NCI-H510A (cell line): Measurements from ENCODE around the gene ARHGEF38.
"Not testable (repeated sequence)": the region's sequence is repeated elsewhere in the genome, so short reads cannot be mapped to it uniquely, and the experiment has no call there.

Experiments used
- DNase-seq: peaks from one replicate; lab custom pipeline; 2025; lab: John Stamatoyannopoulos, UW

ARHGEF38 gene

GRCh38 chr4:105560421-105560848, 8.0 kb downstream of the ARHGEF38 start:
- no peak for DNase-seq

- DNase-seq, result no peak
These were observed 10.9 kb downstream of the ARHGEF38 start for GRCh38 chr4:105563352-105563751.

- no peak for DNase-seq
These were observed 16.2 kb downstream of the ARHGEF38 start for GRCh38 chr4:105568584-105568983.

- DNase-seq, result no peak
These were observed 16.8 kb downstream of the ARHGEF38 start for GRCh38 chr4:105569057-105569865.

- DNase-seq, result no peak
These were observed 17.4 kb downstream of the ARHGEF38 start for GRCh38 chr4:105569866-105570236.

- DNase-seq, result no peak
These were observed 19.9 kb downstream of the ARHGEF38 start for GRCh38 chr4:105572296-105572695.

- DNase-seq, result no peak
These were observed 34.4 kb downstream of the ARHGEF38 start for GRCh38 chr4:105586638-105587328.

GRCh38 chr4:105587841-105588240, 35.4 kb downstream of the ARHGEF38 start:
- DNase-seq, result no peak

GRCh38 chr4:105588252-105588651, 35.8 kb downstream of the ARHGEF38 start:
- no peak for DNase-seq

GRCh38 chr4:105591573-105591972, 39.2 kb downstream of the ARHGEF38 start:
- no peak for DNase-seq

- no peak for DNase-seq
These were observed 41.9 kb downstream of the ARHGEF38 start for GRCh38 chr4:105594099-105595010.

GRCh38 chr4:105596684-105597083, 44.3 kb downstream of the ARHGEF38 start:
- no peak for DNase-seq

GRCh38 chr4:105598052-105598451, 45.6 kb downstream of the ARHGEF38 start:
- no peak for DNase-seq

GRCh38 chr4:105598787-105599186, 46.4 kb downstream of the ARHGEF38 start:
- DNase-seq, result no peak

GRCh38 chr4:105599482-105599881, 47.1 kb downstream of the ARHGEF38 start:
- no peak for DNase-seq

- DNase-seq, result no peak
These were observed 47.7 kb downstream of the ARHGEF38 start for GRCh38 chr4:105599932-105600655.

- no peak for DNase-seq
These were observed 48.5 kb downstream of the ARHGEF38 start for GRCh38 chr4:105600951-105601350.

- DNase-seq, result no peak
These were observed 49.0 kb downstream of the ARHGEF38 start for GRCh38 chr4:105601406-105601805.

GRCh38 chr4:105603158-105603557, 50.7 kb downstream of the ARHGEF38 start:
- DNase-seq, result no peak

- DNase-seq, result no peak
These were observed 53.1 kb downstream of the ARHGEF38 start for GRCh38 chr4:105605493-105605892.

GRCh38 chr4:105607876-105608275, 55.5 kb downstream of the ARHGEF38 start:
- DNase-seq, result no peak

- DNase-seq, result not testable (repeated sequence)
These were observed 57.4 kb downstream of the ARHGEF38 start for GRCh38 chr4:105609819-105610218.
